GM12878 (cell line): ENCODE measurements around the gene PIK3R5. TPM values are rescaled to one million over a fixed set of nuclear protein-coding genes. Genes with fewer than 3 reads are reported as not detected.

Source experiments
- ATAC-seq: fragments of 200-7000 bp; cut with Tn5 transposase; 3 replicates; pipeline ENCODE4 v1.9.1; 2020; ENCODE audit warnings: mild to moderate bottlenecking, moderate library complexity
- BruUV-seq: library from RNA; stranded (reverse); fragments of 400-500 nt; replicated peaks from 2 replicates; lab custom pipeline; 2021; lab: Mats Ljungman, UMichigan
- CTCF ChIA-PET: fragments of 300-600 bp; sonication (Branson Sonifier 250); formaldehyde crosslinking; extraction: SDS; loops from one replicate; lab custom pipeline; 2021; ENCODE audit warnings: inconsistent platforms; lab: Yijun Ruan, JAX
- POLR2A ChIA-PET: fragments of 350-600 bp; formaldehyde crosslinking; extraction: SDS; loops from one replicate; lab custom pipeline; 2021; ENCODE audit warnings: inconsistent platforms; lab: Charles Lee
- RAD21 ChIA-PET: fragments of 300-600 bp; sonication (Branson Sonifier 250); formaldehyde crosslinking; loops from one replicate; lab custom pipeline; 2023; ENCODE audit warnings: antibody characterized with exemption; ENCODE audit not compliant: unreplicated experiment; lab: Charles Lee
- SMC1A ChIA-PET: fragments of 300-600 bp; sonication (Branson Sonifier 250); formaldehyde crosslinking; loops from one replicate; lab custom pipeline; 2023; ENCODE audit not compliant: unreplicated experiment, uncharacterized antibody; lab: Charles Lee
- DNase-seq: peaks from one replicate; pipeline ENCODE4 v3.0.0-alpha.2; 2011; ENCODE audit warnings: low read depth, low spot score
- FAIRE-seq: peaks from 3 replicates; lab custom pipeline; 2011; peaks lifted over from hg19 to GRCh38; lab: Jason Lieb, UNC
- H2AFZ ChIP-seq: 2 replicates; pipeline ENCODE4 v1.6.0; 2011; ENCODE audit warnings: low read depth, low read length, control low read depth; ENCODE audit not compliant: control insufficient read depth
- H3K27ac ChIP-seq: 2 replicates; pipeline ENCODE4 v1.5.1; 2011; ENCODE audit warnings: control low read depth; ENCODE audit not compliant: control insufficient read depth, insufficient read depth
- H3K27me3 ChIP-seq, 2 experiments: replicated peaks in 1 of 2; 2 replicates each; pipeline versions ENCODE4 v1.6.0 to v1.6.1; 2011; ENCODE audit warnings: low read length in 1 of 2; ENCODE audit not compliant: control insufficient read depth in 2 of 2, insufficient read depth in 2 of 2
- H3K36me3 ChIP-seq, 2 experiments: 2 replicates each; pipeline ENCODE4 v1.5.1; 2011; ENCODE audit warnings: low read length in 1 of 2; ENCODE audit not compliant: control insufficient read depth in 2 of 2, insufficient read depth in 2 of 2
- H3K4me1 ChIP-seq: 2 replicates; pipeline ENCODE4 v1.6.1; 2011; ENCODE audit warnings: mild to moderate bottlenecking, low read length, moderate library complexity, mixed read lengths; ENCODE audit not compliant: control insufficient read depth, insufficient read depth
- H3K4me2 ChIP-seq: 2 replicates; pipeline ENCODE4 v1.6.0; 2011; ENCODE audit warnings: control low read depth; ENCODE audit not compliant: control insufficient read depth, insufficient read depth
- H3K4me3 ChIP-seq: fragments of 200-600 bp; sonication (generic); 2 replicates; pipeline ENCODE4 v1.5.1; 2016
- H3K79me2 ChIP-seq: 2 replicates; pipeline ENCODE4 v1.6.0; 2011; ENCODE audit warnings: low read length; ENCODE audit not compliant: control insufficient read depth, insufficient read depth
- H3K9ac ChIP-seq: 2 replicates; pipeline ENCODE4 v1.8.0; 2011; ENCODE audit warnings: low read length, control low read depth, mixed read lengths; ENCODE audit not compliant: control insufficient read depth, insufficient read depth
- H3K9me3 ChIP-seq: replicated peaks from 3 replicates; pipeline ENCODE4 v1.5.1; 2011; ENCODE audit warnings: mild to moderate bottlenecking, low read length; ENCODE audit not compliant: control insufficient read depth, insufficient read depth
- H4K20me1 ChIP-seq: 2 replicates; pipeline ENCODE4 v1.6.0; 2011; ENCODE audit not compliant: control insufficient read depth, insufficient read depth
- ATF3 ChIP-seq: IDR thresholded peaks from 2 replicates; pipeline ENCODE4 v1.6.1; 2011; ENCODE audit warnings: low read depth, mild to moderate bottlenecking, low read length, moderate library complexity, borderline replicate concordance; ENCODE audit errors: extremely low read depth
- CREB1 ChIP-seq: IDR thresholded peaks from 2 replicates; pipeline ENCODE4 v1.6.1; 2012; ENCODE audit warnings: low read depth, mild to moderate bottlenecking, inconsistent platforms
- EED ChIP-seq: sonication (generic); IDR thresholded peaks from 2 replicates; pipeline ENCODE4 v1.6.1; 2016; ENCODE audit warnings: antibody characterized with exemption, low read depth
- IKZF1 ChIP-seq: fragments of 450-650 bp; conservative IDR thresholded peaks from 2 replicates; pipeline ENCODE4 v1.6.1; 2017; ENCODE audit warnings: antibody characterized with exemption, mild to moderate bottlenecking
- POLR2AphosphoS5 ChIP-seq: IDR thresholded peaks from 2 replicates; pipeline ENCODE4 v1.6.1; 2011; ENCODE audit warnings: mild to moderate bottlenecking, low read length, inconsistent platforms
- SIX5 ChIP-seq: IDR thresholded peaks from 2 replicates; pipeline ENCODE4 v1.6.1; 2011; ENCODE audit warnings: mild to moderate bottlenecking, low read depth, low read length, moderate library complexity; ENCODE audit not compliant: severe bottlenecking
- SUZ12 ChIP-seq: fragments of 200-600 bp; sonication (generic); IDR thresholded peaks from one replicate; pipeline ENCODE4 v1.6.1; 2018; ENCODE audit warnings: antibody characterized with exemption, mild to moderate bottlenecking; ENCODE audit not compliant: unreplicated experiment
- WGBS: methylation state at CpG from one replicate; pipeline ENCODE4 v1.1.6; 2016; ENCODE audit warnings: low lambda C conversion rate; ENCODE audit not compliant: insufficient replicate concordance, insufficient coverage; ENCODE audit errors: missing lambda C conversion rate; 5-methylcytosine and 5-hydroxymethylcytosine counted together
- in situ Hi-C: fragments of 300-500 bp; cut with MboI; formaldehyde crosslinking; loops from 9 replicates; pipeline ENCODE4 v1.14.3; 2018; ENCODE audit warnings: mixed read lengths
- intact Hi-C: fragments of 100-400 bp; cut with micrococcal nuclease; formaldehyde crosslinking; loops from one replicate; pipeline ENCODE4 v1.14.2; 2022; ENCODE audit not compliant: unreplicated experiment
- polyA plus RNA-seq, 11 experiments: library from polyadenylated mRNA; depleted of rRNA in 4 of 11; unstranded in 6 of 11; stranded (reverse) in 5 of 11; fragments of >200 nt; fragmentation: Nextera tagmentation in 4 of 11; fragmentation: Illumina TruSeq in 1 of 11; extraction: Ambion mirVana in 4 of 11; extraction: Trizol in 1 of 11; gene quantifications; 1 replicate in 1 of 11; 2 replicates in 10 of 11; pipeline versions ENCODE4 v1.2.1 to v1.2.3, GENCODE V29; 2011 to 2016; ENCODE audit warnings: inconsistent platforms in 2 of 11, missing spikeins in 2 of 11, low read depth in 1 of 11
- total RNA-seq, 4 experiments: library from RNA; depleted of rRNA in 3 of 4; stranded (reverse); fragments of >200 nt in 3 of 4; fragmentation: Illumina TruSeq in 1 of 4; extraction: Trizol in 1 of 4; gene quantifications; 2 replicates each; pipeline versions ENCODE4 v1.2.1 to v1.2.3, GENCODE V29; 2013 to 2021

The PIK3R5 gene
- total and polyA plus RNA-seq, 10 of the 15 experiments (the other 5 are each of a cell fraction or from before 2014, with no cell fraction given), result 9.5 to 50.8 (median 35.5) TPM

- TF ChIP-seq IKZF1 (no peak), SUZ12 (no peak), CREB1 (0 out of 2 replicates have a peak, but pooled peaks have one; percentile 23), ATF3 (no peak), EED (0 out of 2 replicates have a peak, but pooled peaks have one; percentile 20), SIX5 (no peak), POLR2AphosphoS5 (no peak)
- WGBS, result 42% methylated on average over 8 of the region's 8 CpGs
- FAIRE-seq, result no peak
- peaks cover 26 to 31% of the 10 kb centered on the region in 2 experiments for H3K36me3 ChIP-seq
- intact Hi-C loops (no loop called here), in situ Hi-C loops (no loop called here)
- RAD21 ChIA-PET, result interaction anchor here (0.7 to 5.5 kb wide), 4 partner anchors 9 to 88 kb away, joined by 3 to 40 read pairs (median 4); no protein-coding TSS in a partner anchor
- DNase-seq, result no peak
- no peak overlapping the region for H3K9ac ChIP-seq
- no TSS peak for BruUV-seq
- CTCF ChIA-PET, result interaction anchor here (0.7 to 6.2 kb wide), 4 partner anchors 9 to 93 kb away, joined by 3 to 45 read pairs (median 4); no protein-coding TSS in a partner anchor
- peaks cover 5% of the 10 kb centered on the region; the same call in 1 of the 2 replicates for H3K79me2 ChIP-seq
- SMC1A ChIA-PET, result interaction anchor here (1.0 to 6.2 kb wide), 6 partner anchors 9 to 88 kb away, joined by 3 to 40 read pairs (median 8); no protein-coding TSS in a partner anchor
- no peak overlapping the region for H3K4me2 ChIP-seq
- no peaks in the 10 kb centered on the region for H3K9me3 ChIP-seq
- H4K20me1 ChIP-seq, result no peaks in the 10 kb centered on the region
- no peak overlapping the region for H2AFZ ChIP-seq
- no peak overlapping the region for H3K27ac ChIP-seq
- no peaks in the 10 kb centered on the region for H3K27me3 ChIP-seq
- ATAC-seq, result peak; percentile 28; the same call in 2 of the 3 replicates
- POLR2A ChIA-PET, result interaction anchor here (1.0 to 1.7 kb wide), 6 partner anchors 9 to 54 kb away, joined by 3 to 8 read pairs (median 4); no protein-coding TSS in a partner anchor
- H3K4me1 ChIP-seq, result peaks cover 21% of the 10 kb centered on the region
- no peak overlapping the region for H3K4me3 ChIP-seq
These were observed 55.8 kb downstream of the PIK3R5 start for GRCh38 chr17:8909586-8910270.
